ENCODE data around the gene MYH10.

The MYH10 gene

GRCh38 chr17:8499171-8499570 is 131.4 kb downstream of the MYH10 start:
- H3K79me2 ChIP-seq (ENCODE audit: insufficient read depth, low read length) = no peaks in the 10 kb centered on the region
- no peaks in the 10 kb centered on the region for H3F3A ChIP-seq (ENCODE audit: insufficient read depth, low read length)
- H3K4me1 ChIP-seq (ENCODE audit: insufficient read depth, low read length, severe bottlenecking) = no peaks in the 10 kb centered on the region
- H3K4me2 ChIP-seq (ENCODE audit: low read length) = no peak overlapping the region
- H3K27me3 ChIP-seq (ENCODE audit: insufficient read depth, low read length) = no peaks in the 10 kb centered on the region
- H4K20me1 ChIP-seq (ENCODE audit: insufficient read depth, low read length) = no peaks in the 10 kb centered on the region
- no peaks in the 10 kb centered on the region for H3K9me3 ChIP-seq (ENCODE audit: low read length)
- H3K9me2 ChIP-seq (ENCODE audit: low read depth, low read length) = no peaks in the 10 kb centered on the region
- no peak overlapping the region for H2AFZ ChIP-seq (ENCODE audit: low read length)
- no peak overlapping the region for H3K9ac ChIP-seq (ENCODE audit: low read length)
- H3K4me3 ChIP-seq (ENCODE audit: low read depth, low read length, poor library complexity, severe bottlenecking) = no peak overlapping the region
- H3K36me3 ChIP-seq (ENCODE audit: insufficient read depth, low read length) = peaks cover 13% of the 10 kb centered on the region; the same call in 1 of the 2 replicates
- no peak for TF ChIP-seq EZH2 (IDR thresholded peaks at IDR 0.05; ENCODE audit: borderline replicate concordance, low read length)
- TF ChIP-seq CTCF (IDR thresholded peaks at IDR 0.05; ENCODE audit: low read length) = no peak
- H3K27ac ChIP-seq (ENCODE audit: low read depth, low read length, poor library complexity, severe bottlenecking) = no peak overlapping the region

GRCh38 chr17:8496081-8496480 is 134.4 kb downstream of the MYH10 start:
- Histone ChIP-seq H3K4me1 (ENCODE audit: insufficient read depth, low read length, severe bottlenecking) (no peaks in the 10 kb centered on the region), H3K27ac (ENCODE audit: low read depth, low read length, poor library complexity, severe bottlenecking) (no peak overlapping the region)
- TF ChIP-seq CTCF (IDR thresholded peaks at IDR 0.05; ENCODE audit: low read length) = no peak
- no peak for TF ChIP-seq EZH2 (IDR thresholded peaks at IDR 0.05; ENCODE audit: borderline replicate concordance, low read length)

DNA sequence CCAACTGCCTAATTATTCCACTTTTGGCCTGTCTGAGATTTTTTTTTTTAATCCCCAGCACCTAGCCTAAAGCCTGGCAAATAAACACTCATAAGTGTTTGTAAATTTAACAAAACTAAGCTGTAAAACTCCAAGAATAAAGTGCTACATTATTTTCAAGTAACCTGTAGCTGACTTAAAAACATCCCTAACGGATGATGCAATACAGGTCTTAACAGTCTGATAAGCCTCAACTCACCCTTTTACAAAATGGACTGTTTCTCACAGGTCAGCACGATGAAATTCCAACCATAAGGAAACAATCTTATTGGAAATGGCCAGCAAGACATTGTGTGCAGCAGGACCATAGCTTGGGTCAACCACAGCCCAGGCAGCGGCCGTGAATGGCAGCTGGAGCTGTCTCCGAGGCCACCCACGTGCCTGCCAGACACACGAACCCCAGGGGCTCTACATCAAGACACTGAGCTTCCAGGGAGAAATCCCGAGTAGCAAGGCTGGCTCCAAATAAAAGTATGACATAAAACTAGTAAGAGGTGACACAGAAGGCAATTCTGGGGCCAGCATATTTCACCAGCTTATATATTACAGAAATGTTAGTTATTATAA is 135.9 kb downstream of the MYH10 start:
- Histone ChIP-seq H3K36me3 (ENCODE audit: insufficient read depth, low read length) (peaks cover 20% of the 10 kb centered on the region), H3K27me3 (ENCODE audit: insufficient read depth, low read length) (no peaks in the 10 kb centered on the region), H3K27ac (ENCODE audit: low read depth, low read length, poor library complexity, severe bottlenecking) (no peak overlapping the region)

More at GRCh38 chr17:8496081-8496480, 134.4 kb downstream of the MYH10 start:
- no peak overlapping the region for H3K9ac ChIP-seq (ENCODE audit: low read length)
- peaks cover 30% of the 10 kb centered on the region for H3K36me3 ChIP-seq (ENCODE audit: insufficient read depth, low read length)
- H4K20me1 ChIP-seq (ENCODE audit: insufficient read depth, low read length) = no peaks in the 10 kb centered on the region
- no peaks in the 10 kb centered on the region for H3K79me2 ChIP-seq (ENCODE audit: insufficient read depth, low read length)
- H3F3A ChIP-seq (ENCODE audit: insufficient read depth, low read length) = no peaks in the 10 kb centered on the region
- no peaks in the 10 kb centered on the region for H3K27me3 ChIP-seq (ENCODE audit: insufficient read depth, low read length)
- no peaks in the 10 kb centered on the region for H3K9me3 ChIP-seq (ENCODE audit: low read length)
- no peak overlapping the region for H2AFZ ChIP-seq (ENCODE audit: low read length)
- no peak overlapping the region for H3K4me2 ChIP-seq (ENCODE audit: low read length)
- H3K9me2 ChIP-seq (ENCODE audit: low read depth, low read length) = no peaks in the 10 kb centered on the region
- no peak overlapping the region for H3K4me3 ChIP-seq (ENCODE audit: low read depth, low read length, poor library complexity, severe bottlenecking)

More for the DNA sequence above, 135.9 kb downstream of the MYH10 start:
- Histone ChIP-seq H3F3A (ENCODE audit: insufficient read depth, low read length) (no peaks in the 10 kb centered on the region), H3K4me1 (ENCODE audit: insufficient read depth, low read length, severe bottlenecking) (no peaks in the 10 kb centered on the region), H2AFZ (ENCODE audit: low read length) (no peak overlapping the region), H3K4me2 (ENCODE audit: low read length) (no peak overlapping the region), H4K20me1 (ENCODE audit: insufficient read depth, low read length) (no peaks in the 10 kb centered on the region), H3K9me2 (ENCODE audit: low read depth, low read length) (no peaks in the 10 kb centered on the region), H3K4me3 (ENCODE audit: low read depth, low read length, poor library complexity, severe bottlenecking) (no peak overlapping the region), H3K9me3 (ENCODE audit: low read length) (no peaks in the 10 kb centered on the region), H3K79me2 (ENCODE audit: insufficient read depth, low read length) (no peaks in the 10 kb centered on the region), H3K9ac (ENCODE audit: low read length) (no peak overlapping the region)
- TF ChIP-seq CTCF (IDR thresholded peaks at IDR 0.05; ENCODE audit: low read length) (no peak), EZH2 (IDR thresholded peaks at IDR 0.05; ENCODE audit: borderline replicate concordance, low read length) (no peak)

All from OCI-LY1 (cell line).